ENCODE data around the gene UBE2G2.

The UBE2G2 gene

DNA sequence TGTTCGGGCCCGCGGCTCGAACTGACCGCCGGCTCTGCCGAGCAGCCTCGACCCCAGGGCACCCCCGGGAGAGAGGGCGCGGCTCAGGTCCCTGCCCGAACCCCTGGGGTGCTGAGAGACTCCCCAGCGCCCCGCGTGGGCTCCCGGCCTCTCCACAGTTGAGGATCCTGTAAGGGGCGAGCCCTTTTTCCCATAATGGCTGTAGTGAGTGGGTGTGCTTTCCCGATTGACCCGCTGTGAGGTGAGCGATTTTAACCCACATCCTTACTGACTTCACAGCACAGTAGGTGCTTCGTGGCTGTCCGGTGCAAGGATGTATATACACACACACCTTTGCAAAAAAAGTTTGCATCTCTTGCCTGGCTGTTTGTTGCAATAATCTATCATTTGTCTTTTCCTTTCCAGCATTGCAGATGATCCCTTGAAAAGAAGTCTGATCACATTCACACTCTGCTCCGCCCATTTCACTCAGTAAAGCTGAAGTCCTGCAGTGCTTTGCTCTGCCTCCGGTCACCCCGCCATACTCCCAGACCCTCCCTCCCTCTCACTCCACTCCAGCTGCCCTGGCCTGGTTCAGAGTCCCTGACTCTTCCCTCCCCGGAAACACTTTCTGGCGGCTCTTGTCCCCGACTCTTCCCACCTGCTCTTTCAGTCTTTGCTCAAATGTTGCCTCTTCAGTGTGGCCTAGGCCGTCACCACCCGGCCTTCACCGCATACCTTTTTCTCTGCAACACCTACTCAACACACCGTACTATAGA is 955 bp upstream of the UBE2G2 start:
- 16 to 18% methylated on average over 32 of the region's 32 CpGs for WGBS, 2 experiments
- H3K36me3 ChIP-seq (ENCODE audit: control insufficient read depth, insufficient read depth, low read length) = peaks cover 28% of the 10 kb centered on the region
- peaks cover 5% of the 10 kb centered on the region for H3K4me1 ChIP-seq (ENCODE audit: control insufficient read depth, insufficient read depth, low read length)
- peak overlapping the region; percentile 91 for H3K4me3 ChIP-seq (ENCODE audit: insufficient read depth, low read depth, low read length)
- H3K27ac ChIP-seq (ENCODE audit: insufficient read depth, low read depth, low read length, poor library complexity, severe bottlenecking) = no peak overlapping the region
- no peaks in the 10 kb centered on the region for H3K9me3 ChIP-seq (ENCODE audit: control insufficient read depth, low read length)
- no peaks in the 10 kb centered on the region for H3K27me3 ChIP-seq (ENCODE audit: control insufficient read depth, insufficient read depth, low read length, poor library complexity, severe bottlenecking)

DNA sequence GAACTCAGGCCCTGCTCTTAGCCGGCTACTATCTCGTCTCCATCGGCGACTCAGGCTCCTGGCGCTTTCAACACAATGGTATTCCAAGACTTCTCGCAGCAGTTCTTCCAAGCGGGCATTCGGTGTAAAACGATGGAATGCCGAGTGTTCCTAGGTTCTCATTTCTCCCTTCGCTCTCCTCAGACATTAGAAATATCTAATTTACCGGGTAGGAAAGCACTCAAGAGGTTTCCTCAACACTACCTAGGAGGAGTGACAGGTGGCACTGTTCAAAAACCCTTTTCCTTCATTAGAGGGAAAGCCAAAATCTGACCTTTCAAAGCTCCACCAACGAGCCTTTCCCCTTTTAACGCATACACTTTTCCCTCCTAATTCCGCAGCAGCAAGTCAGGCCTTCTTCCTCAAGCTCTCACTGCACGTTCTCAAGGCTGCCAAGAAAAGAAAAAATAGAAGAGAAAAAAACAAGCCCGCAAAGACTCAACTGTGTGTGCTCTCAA is 601 bp downstream of the UBE2G2 start:
- H3K4me3 ChIP-seq (ENCODE audit: insufficient read depth, low read depth, low read length) = peak overlapping the region; percentile 91
- peaks cover 5% of the 10 kb centered on the region for H3K4me1 ChIP-seq (ENCODE audit: control insufficient read depth, insufficient read depth, low read length)
- peaks cover 15% of the 10 kb centered on the region for H3K36me3 ChIP-seq (ENCODE audit: control insufficient read depth, insufficient read depth, low read length)
- no peak overlapping the region for H3K27ac ChIP-seq (ENCODE audit: insufficient read depth, low read depth, low read length, poor library complexity, severe bottlenecking)
- WGBS, 2 experiments = 2 to 4% methylated on average over 17 of the region's 17 CpGs
- H3K9me3 ChIP-seq (ENCODE audit: control insufficient read depth, low read length) = no peaks in the 10 kb centered on the region
- H3K27me3 ChIP-seq (ENCODE audit: control insufficient read depth, insufficient read depth, low read length, poor library complexity, severe bottlenecking) = no peaks in the 10 kb centered on the region

DNA sequence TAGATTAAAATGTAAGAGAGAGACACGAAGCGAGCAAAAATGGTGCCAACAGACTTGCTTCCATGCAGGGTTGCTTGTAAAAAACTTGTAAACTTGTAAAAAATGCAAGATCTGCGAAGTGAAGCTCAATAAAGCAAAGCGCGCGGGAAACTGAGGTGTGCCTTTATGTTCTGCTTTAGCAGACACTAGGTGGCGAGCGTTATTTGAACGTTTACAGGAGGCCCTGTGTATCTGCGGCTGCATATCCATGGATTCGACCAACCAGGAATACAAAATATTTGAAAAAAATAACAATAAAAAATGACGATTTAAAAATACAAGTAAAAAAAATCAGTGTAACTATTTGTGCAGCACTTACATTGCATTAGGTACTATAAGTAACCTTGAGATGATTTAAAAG is 1.5 kb downstream of the UBE2G2 start:
- no peak overlapping the region for H3K27ac ChIP-seq (ENCODE audit: insufficient read depth, low read depth, low read length, poor library complexity, severe bottlenecking)
- peaks cover 5% of the 10 kb centered on the region for H3K4me1 ChIP-seq (ENCODE audit: control insufficient read depth, insufficient read depth, low read length)
- no peaks in the 10 kb centered on the region for H3K9me3 ChIP-seq (ENCODE audit: control insufficient read depth, low read length)
- 71 to 72% methylated on average over 10 to 12 of the region's 12 CpGs for WGBS, 2 experiments
- H3K27me3 ChIP-seq (ENCODE audit: control insufficient read depth, insufficient read depth, low read length, poor library complexity, severe bottlenecking) = no peaks in the 10 kb centered on the region
- peaks cover 6% of the 10 kb centered on the region for H3K36me3 ChIP-seq (ENCODE audit: control insufficient read depth, insufficient read depth, low read length)
- H3K4me3 ChIP-seq (ENCODE audit: insufficient read depth, low read depth, low read length) = no peak overlapping the region

GRCh38 chr21:44799646-44800045 is 2.0 kb downstream of the UBE2G2 start:
- Histone ChIP-seq H3K27me3 (ENCODE audit: control insufficient read depth, insufficient read depth, low read length, poor library complexity, severe bottlenecking) (no peaks in the 10 kb centered on the region), H3K4me1 (ENCODE audit: control insufficient read depth, insufficient read depth, low read length) (peaks cover 5% of the 10 kb centered on the region), H3K9me3 (ENCODE audit: control insufficient read depth, low read length) (no peaks in the 10 kb centered on the region), H3K36me3 (ENCODE audit: control insufficient read depth, insufficient read depth, low read length) (peaks cover 4% of the 10 kb centered on the region), H3K4me3 (ENCODE audit: insufficient read depth, low read depth, low read length) (no peak overlapping the region), H3K27ac (ENCODE audit: insufficient read depth, low read depth, low read length, poor library complexity, severe bottlenecking) (no peak overlapping the region)
- 73% methylated on average over 1 of the region's 1 CpG; no CpG with 5 or more reads in 1 of the 2 experiments for WGBS, 2 experiments

DNA sequence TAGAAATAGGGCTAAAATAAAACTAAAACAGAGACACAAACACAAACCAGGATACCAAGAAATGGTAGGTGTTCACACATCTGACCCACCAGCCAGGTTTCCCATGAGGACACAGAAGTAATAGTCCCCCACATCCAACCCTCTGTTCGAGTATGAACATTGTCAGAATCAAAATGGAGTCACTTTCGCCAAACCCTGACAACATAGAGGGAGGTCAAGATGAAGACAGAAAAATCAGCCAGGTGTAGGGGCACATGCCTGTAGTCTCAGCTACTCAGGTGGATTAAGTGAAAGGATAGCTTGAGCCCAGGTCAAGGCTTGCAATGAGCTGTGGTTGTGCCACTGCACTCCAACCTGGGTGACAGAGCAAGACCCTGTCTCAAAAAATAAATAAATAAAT is 3.8 kb downstream of the UBE2G2 start:
- WGBS, 2 experiments = 94 to 97% methylated on average over 2 of the region's 2 CpGs
- H3K4me3 ChIP-seq (ENCODE audit: insufficient read depth, low read depth, low read length) = no peak overlapping the region
- H3K36me3 ChIP-seq (ENCODE audit: control insufficient read depth, insufficient read depth, low read length) = peaks cover 4% of the 10 kb centered on the region

DNA sequence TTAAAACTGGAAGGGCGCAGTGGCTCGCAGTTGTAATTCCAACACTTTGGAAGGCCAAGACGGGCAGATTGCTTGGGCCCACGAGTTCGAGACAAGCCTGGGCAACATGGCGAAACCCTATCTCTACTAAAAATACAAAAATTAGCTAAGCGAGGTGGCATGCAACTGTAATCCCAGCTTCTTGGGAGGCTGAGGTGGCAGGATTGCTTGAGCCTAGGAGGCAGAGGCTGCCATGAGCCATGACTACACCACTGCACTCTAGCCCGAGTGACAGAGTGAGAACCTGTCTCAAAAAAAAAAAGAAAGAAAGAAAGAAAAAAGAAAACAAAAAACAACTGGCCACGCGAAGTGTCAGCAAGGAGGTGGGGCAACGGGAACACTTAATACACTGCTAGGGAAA is 6.3 kb downstream of the UBE2G2 start:
- Histone ChIP-seq H3K4me3 (ENCODE audit: insufficient read depth, low read depth, low read length) (no peak overlapping the region), H3K4me1 (ENCODE audit: control insufficient read depth, insufficient read depth, low read length) (peaks cover 3% of the 10 kb centered on the region), H3K36me3 (ENCODE audit: control insufficient read depth, insufficient read depth, low read length) (peaks cover 9% of the 10 kb centered on the region), H3K9me3 (ENCODE audit: control insufficient read depth, low read length) (no peaks in the 10 kb centered on the region), H3K27ac (ENCODE audit: insufficient read depth, low read depth, low read length, poor library complexity, severe bottlenecking) (no peak overlapping the region), H3K27me3 (ENCODE audit: control insufficient read depth, insufficient read depth, low read length, poor library complexity, severe bottlenecking) (no peaks in the 10 kb centered on the region)
- 94% methylated on average over 11 of the region's 11 CpGs for WGBS, 2 experiments

More for the DNA sequence above, 3.8 kb downstream of the UBE2G2 start:
- Histone ChIP-seq H3K4me1 (ENCODE audit: control insufficient read depth, insufficient read depth, low read length) (peaks cover 7% of the 10 kb centered on the region), H3K27me3 (ENCODE audit: control insufficient read depth, insufficient read depth, low read length, poor library complexity, severe bottlenecking) (no peaks in the 10 kb centered on the region), H3K27ac (ENCODE audit: insufficient read depth, low read depth, low read length, poor library complexity, severe bottlenecking) (no peak overlapping the region), H3K9me3 (ENCODE audit: control insufficient read depth, low read length) (no peaks in the 10 kb centered on the region)

GRCh38 chr21:44793592-44794374 is 7.8 kb downstream of the UBE2G2 start:
- H3K27me3 ChIP-seq (ENCODE audit: control insufficient read depth, insufficient read depth, low read length, poor library complexity, severe bottlenecking) = no peaks in the 10 kb centered on the region
- WGBS, 2 experiments = 36 to 39% methylated on average over 4 of the region's 4 CpGs
- H3K36me3 ChIP-seq (ENCODE audit: control insufficient read depth, insufficient read depth, low read length) = peaks cover 9% of the 10 kb centered on the region
- peaks cover 2% of the 10 kb centered on the region for H3K4me1 ChIP-seq (ENCODE audit: control insufficient read depth, insufficient read depth, low read length)
- no peak overlapping the region for H3K27ac ChIP-seq (ENCODE audit: insufficient read depth, low read depth, low read length, poor library complexity, severe bottlenecking)
- H3K9me3 ChIP-seq (ENCODE audit: control insufficient read depth, low read length) = no peaks in the 10 kb centered on the region
- H3K4me3 ChIP-seq (ENCODE audit: insufficient read depth, low read depth, low read length) = no peak overlapping the region

DNA sequence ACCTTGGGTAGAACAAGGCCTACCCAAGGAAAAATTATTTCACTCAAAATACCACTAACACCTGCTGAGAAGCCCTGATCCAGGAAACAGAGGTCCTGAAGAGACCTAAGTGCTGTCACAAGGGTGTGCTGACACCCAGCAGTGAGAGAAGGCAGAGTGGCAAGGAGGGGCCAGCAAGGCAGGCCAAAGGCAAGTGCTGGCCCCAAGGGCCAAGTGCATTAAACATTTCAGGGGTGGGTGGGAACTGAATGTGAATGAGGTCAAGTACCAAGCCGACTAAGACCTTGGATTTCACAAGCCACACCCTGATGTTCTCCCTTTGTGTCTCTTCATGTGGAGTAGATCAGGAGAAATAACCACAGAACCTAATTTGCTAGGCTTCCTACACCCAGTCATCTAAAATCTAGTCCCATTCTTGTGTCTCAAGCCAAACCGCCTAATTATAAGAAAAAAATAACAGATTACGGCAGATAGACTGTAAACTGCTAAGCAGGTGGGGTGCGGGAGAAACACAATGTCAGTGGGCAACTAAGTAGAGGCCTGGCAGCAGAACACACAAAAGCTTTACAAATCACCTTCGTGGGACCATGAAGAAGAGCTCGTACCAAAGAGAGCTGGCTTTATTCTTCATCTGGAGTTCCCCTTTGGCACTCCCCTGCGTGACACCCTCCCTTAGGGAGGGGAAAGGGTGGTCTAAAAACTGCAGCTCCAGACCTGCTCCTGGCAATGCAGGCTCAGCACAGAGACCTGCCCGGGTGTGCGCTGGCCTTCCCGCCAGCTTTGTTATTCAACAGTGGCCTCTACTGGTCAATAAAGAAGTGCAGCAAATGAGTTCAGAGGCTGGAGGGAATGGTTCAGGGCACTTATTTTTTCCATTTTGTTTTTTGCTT is 8.7 kb downstream of the UBE2G2 start:
- no peak overlapping the region for H3K4me3 ChIP-seq (ENCODE audit: insufficient read depth, low read depth, low read length)
- 43 to 46% methylated on average over 10 of the region's 10 CpGs for WGBS, 2 experiments
- no peaks in the 10 kb centered on the region for H3K9me3 ChIP-seq (ENCODE audit: control insufficient read depth, low read length)
- peaks cover 9% of the 10 kb centered on the region for H3K36me3 ChIP-seq (ENCODE audit: control insufficient read depth, insufficient read depth, low read length)
- H3K4me1 ChIP-seq (ENCODE audit: control insufficient read depth, insufficient read depth, low read length) = peaks cover 2% of the 10 kb centered on the region
- no peak overlapping the region for H3K27ac ChIP-seq (ENCODE audit: insufficient read depth, low read depth, low read length, poor library complexity, severe bottlenecking)
- no peaks in the 10 kb centered on the region for H3K27me3 ChIP-seq (ENCODE audit: control insufficient read depth, insufficient read depth, low read length, poor library complexity, severe bottlenecking)

DNA sequence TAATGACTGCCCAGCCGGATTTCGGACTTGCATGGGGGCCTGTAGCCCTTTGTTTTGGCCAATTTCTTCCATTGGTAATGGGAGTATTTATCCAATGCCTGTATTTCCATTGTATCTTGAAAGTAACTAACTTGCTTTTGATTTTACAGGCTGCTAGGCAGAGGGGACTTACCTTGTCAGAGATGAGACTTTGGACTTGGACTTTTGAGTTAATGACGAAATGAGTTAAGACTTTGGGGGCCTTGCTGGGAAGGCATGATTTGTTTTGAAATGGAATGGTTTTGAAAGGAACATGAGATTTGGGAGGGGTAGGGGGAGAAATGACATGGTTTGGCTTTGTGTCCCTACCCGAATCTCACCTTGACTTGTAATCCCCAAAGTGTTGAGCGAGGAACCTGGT is 9.6 kb downstream of the UBE2G2 start:
- Histone ChIP-seq H3K27me3 (ENCODE audit: control insufficient read depth, insufficient read depth, low read length, poor library complexity, severe bottlenecking) (no peaks in the 10 kb centered on the region), H3K4me3 (ENCODE audit: insufficient read depth, low read depth, low read length) (no peak overlapping the region), H3K4me1 (ENCODE audit: control insufficient read depth, insufficient read depth, low read length) (peaks cover 2% of the 10 kb centered on the region), H3K27ac (ENCODE audit: insufficient read depth, low read depth, low read length, poor library complexity, severe bottlenecking) (no peak overlapping the region), H3K36me3 (ENCODE audit: control insufficient read depth, insufficient read depth, low read length) (peaks cover 6% of the 10 kb centered on the region), H3K9me3 (ENCODE audit: control insufficient read depth, low read length) (no peaks in the 10 kb centered on the region)
- 96 to 97% methylated on average over 5 of the region's 5 CpGs for WGBS, 2 experiments
